ENCODE data around the gene GRAMD2B.
A peak's percentile ranks its signal among the peaks of the same experiment; 100 is the strongest.

Gene GRAMD2B

GRCh38 chr5:126520593-126520953 lies 97.4 kb downstream of the GRAMD2B start:
- ChIA-PET CTCF (interaction anchor here (0.6 to 0.9 kb wide), 2 partner anchors 14 to 18 kb away, joined by 4 read pairs; no protein-coding TSS in a partner anchor), POLR2A (no interaction called here)
- Histone ChIP-seq H3K27ac (ENCODE audit: extremely low read depth, low read depth, low read length) (no peak overlapping the region), H3K4me1 (ENCODE audit: control insufficient read depth, insufficient read depth, low read length) (peaks cover 20% of the 10 kb centered on the region), H3K4me3 (ENCODE audit: low read depth, low read length) (no peak overlapping the region), H3K9me3 (ENCODE audit: control insufficient read depth, insufficient read depth, low read depth, low read length) (no peaks in the 10 kb centered on the region), H3K36me3 (ENCODE audit: control insufficient read depth in 2 of 2, insufficient read depth in 1 of 2, low read length in 2 of 2) (no peaks in the 10 kb centered on the region)
- peak; percentile 57 for TF ChIP-seq ZNF664 (tag by site-specific recombination; IDR thresholded peaks at IDR 0.05)
- no peak for TF ChIP-seq ZNF433 (tag by site-specific recombination; IDR thresholded peaks at IDR 0.05; ENCODE audit: low read depth)
- TF ChIP-seq ZNF211 (tag by site-specific recombination; IDR thresholded peaks at IDR 0.05; ENCODE audit: low read depth) = 0 out of 2 replicates have a peak, but pooled peaks have one; percentile 48

GRCh38 chr5:126521130-126521529 lies 97.9 kb downstream of the GRAMD2B start:
- TF ChIP-seq ZNF830 (tag by site-specific recombination; IDR thresholded peaks at IDR 0.05; ENCODE audit: low read depth) (no peak), ZNF600 (tag by site-specific recombination; IDR thresholded peaks at IDR 0.05) (no peak), MEIS1 (CRISPR knock-in tag; IDR thresholded peaks at IDR 0.05; ENCODE audit: borderline replicate concordance) (no peak), ZNF513 (tag by site-specific recombination; IDR thresholded peaks at IDR 0.05) (no peak), ZNF214 (tag by site-specific recombination; IDR thresholded peaks at IDR 0.05; ENCODE audit: borderline replicate concordance) (no peak)
- peaks cover 16% of the 10 kb centered on the region for H3K4me1 ChIP-seq (ENCODE audit: control insufficient read depth, insufficient read depth, low read length)
- H3K9me3 ChIP-seq (ENCODE audit: control insufficient read depth, insufficient read depth, low read depth, low read length) = no peaks in the 10 kb centered on the region
- ChIA-PET CTCF (interaction anchor here (0.6 to 1.1 kb wide), 3 partner anchors 14 to 182 kb away, joined by 3 to 9 read pairs (median 4); no protein-coding TSS in a partner anchor), POLR2A (no interaction called here)
- no peak overlapping the region for H3K27ac ChIP-seq (ENCODE audit: extremely low read depth, low read depth, low read length)
- H3K4me3 ChIP-seq (ENCODE audit: low read depth, low read length) = no peak overlapping the region
- H3K36me3 ChIP-seq (ENCODE audit: control insufficient read depth in 2 of 2, insufficient read depth in 1 of 2, low read length in 2 of 2) = no peaks in the 10 kb centered on the region

GRCh38 chr5:126523818-126524510 lies 100.8 kb downstream of the GRAMD2B start:
- ChIA-PET POLR2A (no interaction called here), CTCF (interaction anchor here (0.6 to 1.6 kb wide), 2 partner anchors 16 to 24 kb away, joined by 3 to 7 read pairs; no protein-coding TSS in a partner anchor)
- Histone ChIP-seq H3K9me3 (ENCODE audit: control insufficient read depth, insufficient read depth, low read depth, low read length) (no peaks in the 10 kb centered on the region), H3K4me1 (ENCODE audit: control insufficient read depth, insufficient read depth, low read length) (peaks cover 10% of the 10 kb centered on the region; the same call in 1 of the 2 replicates), H3K4me3 (ENCODE audit: low read depth, low read length) (no peak overlapping the region), H3K27ac (ENCODE audit: extremely low read depth, low read depth, low read length) (no peak overlapping the region), H3K36me3 (ENCODE audit: control insufficient read depth in 2 of 2, insufficient read depth in 1 of 2, low read length in 2 of 2) (no peaks in the 10 kb centered on the region)
- TF ChIP-seq ZNF274 (IDR thresholded peaks at IDR 0.05; ENCODE audit: low read length) (no peak), ZNF274 (tag by site-specific recombination; IDR thresholded peaks at IDR 0.05; ENCODE audit: borderline replicate concordance) (no peak), PRDM6 (tag by site-specific recombination; IDR thresholded peaks at IDR 0.05) (no peak), ZNF148 (tag by site-specific recombination; IDR thresholded peaks at IDR 0.05; ENCODE audit: borderline replicate concordance) (no peak), ZNF514 (tag by site-specific recombination; IDR thresholded peaks at IDR 0.05) (no peak), KLF17 (tag by site-specific recombination; IDR thresholded peaks at IDR 0.05) (no peak), ZBTB6 (tag by site-specific recombination; IDR thresholded peaks at IDR 0.05) (no peak), ZNF248 (tag by site-specific recombination; IDR thresholded peaks at IDR 0.05) (no peak), ZSCAN4 (tag by site-specific recombination; IDR thresholded peaks at IDR 0.05) (no peak), ZNF692 (tag by site-specific recombination; IDR thresholded peaks at IDR 0.05) (no peak), ZFP3 (tag by site-specific recombination; IDR thresholded peaks at IDR 0.05; ENCODE audit: low read depth) (no peak)

All from HEK293 (cell line).